ENCODE measurements around the gene KCTD17. TPM values are rescaled to one million over a fixed set of nuclear protein-coding genes. Genes with fewer than 3 reads are reported as not detected.

Gene KCTD17
- total RNA-seq, 2 donors from 2014 or later: 30.5 to 43.8 TPM

DNA sequence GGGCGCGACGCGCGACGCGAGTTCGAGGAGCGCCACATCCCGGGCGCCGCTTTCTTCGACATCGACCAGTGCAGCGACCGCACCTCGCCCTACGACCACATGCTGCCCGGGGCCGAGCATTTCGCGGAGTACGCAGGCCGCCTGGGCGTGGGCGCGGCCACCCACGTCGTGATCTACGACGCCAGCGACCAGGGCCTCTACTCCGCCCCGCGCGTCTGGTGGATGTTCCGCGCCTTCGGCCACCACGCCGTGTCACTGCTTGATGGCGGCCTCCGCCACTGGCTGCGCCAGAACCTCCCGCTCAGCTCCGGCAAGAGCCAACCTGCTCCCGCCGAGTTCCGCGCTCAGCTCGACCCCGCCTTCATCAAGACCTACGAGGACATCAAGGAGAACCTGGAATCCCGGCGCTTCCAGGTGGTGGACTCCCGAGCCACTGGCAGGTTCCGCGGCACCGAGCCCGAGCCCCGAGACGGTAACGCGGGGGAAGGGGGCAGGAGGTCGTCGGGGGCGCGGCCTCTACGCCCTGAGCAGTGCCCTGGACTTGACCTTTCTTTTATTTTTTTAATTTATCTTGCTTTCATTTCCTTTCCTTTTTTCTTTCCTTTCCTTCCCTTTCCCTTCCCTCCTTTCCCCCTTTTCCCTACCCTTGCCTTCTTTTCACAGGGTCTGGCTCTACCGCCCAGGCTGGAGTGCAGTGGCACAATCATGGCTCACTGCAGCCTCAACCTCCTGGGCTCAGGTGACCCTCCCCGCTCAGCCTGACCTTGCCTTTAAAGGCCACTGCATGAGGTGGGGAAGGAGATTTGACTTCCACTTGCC, 27.0 kb upstream of the KCTD17 start:
- DNase-seq (ENCODE audit: low spot score) (no peak), ATAC-seq (no peak)
- Mint-ChIP-seq H3K36me3 (no peaks in the 10 kb centered on the region), H3K4me1 (ENCODE audit: low read depth in 2 of 2) (peaks cover 10 to 14% of the 10 kb centered on the region in 2 donors), H3K27me3 (no peaks in the 10 kb centered on the region), H3K4me3 (no peak overlapping the region), H3K9me3 (no peaks in the 10 kb centered on the region), H3K27ac (no peak overlapping the region)

- Mint-ChIP-seq H3K4me3 (no peak overlapping the region), H3K9me3 (no peaks in the 10 kb centered on the region), H3K36me3 (no peaks in the 10 kb centered on the region), H3K27me3 (no peaks in the 10 kb centered on the region), H3K27ac (no peak overlapping the region), H3K4me1 (ENCODE audit: low read depth in 2 of 2) (peaks cover 8 to 14% of the 10 kb centered on the region in 2 donors)
- ATAC-seq (no peak), DNase-seq (ENCODE audit: low spot score) (no peak)
Observed at GRCh38 chr22:37025500-37026070, 26.0 kb upstream of the KCTD17 start.

- Mint-ChIP-seq H3K27me3 (no peaks in the 10 kb centered on the region), H3K4me1 (ENCODE audit: low read depth in 2 of 2) (peaks cover 7 to 14% of the 10 kb centered on the region in 2 donors), H3K4me3 (no peak overlapping the region), H3K27ac (no peak overlapping the region), H3K9me3 (no peaks in the 10 kb centered on the region), H3K36me3 (no peaks in the 10 kb centered on the region)
- DNase-seq (ENCODE audit: low spot score) (no peak), ATAC-seq (no peak)
Observed at GRCh38 chr22:37026325-37026724, 25.2 kb upstream of the KCTD17 start.

- Mint-ChIP-seq H3K9me3 (no peaks in the 10 kb centered on the region), H3K27ac (no peak overlapping the region), H3K36me3 (no peaks in the 10 kb centered on the region), H3K4me3 (no peak overlapping the region), H3K27me3 (no peaks in the 10 kb centered on the region), H3K4me1 (ENCODE audit: low read depth in 2 of 2) (peaks cover 4 to 5% of the 10 kb centered on the region in 2 donors)
- no peak for DNase-seq (ENCODE audit: low spot score)
- no peak for ATAC-seq
Observed at GRCh38 chr22:37027556-37027955, 24.0 kb upstream of the KCTD17 start.

GRCh38 chr22:37028692-37029674, 22.6 kb upstream of the KCTD17 start:
- no peak for ATAC-seq
- no peaks in the 10 kb centered on the region for H3K27me3 Mint-ChIP-seq
- peaks cover 4 to 5% of the 10 kb centered on the region in 2 donors for H3K4me1 Mint-ChIP-seq (ENCODE audit: low read depth in 2 of 2)
- no peaks in the 10 kb centered on the region for H3K9me3 Mint-ChIP-seq
- H3K36me3 Mint-ChIP-seq: no peaks in the 10 kb centered on the region
- no peak overlapping the region for H3K27ac Mint-ChIP-seq
- no peak overlapping the region for H3K4me3 Mint-ChIP-seq
- no peak for DNase-seq (ENCODE audit: low spot score)

DNA sequence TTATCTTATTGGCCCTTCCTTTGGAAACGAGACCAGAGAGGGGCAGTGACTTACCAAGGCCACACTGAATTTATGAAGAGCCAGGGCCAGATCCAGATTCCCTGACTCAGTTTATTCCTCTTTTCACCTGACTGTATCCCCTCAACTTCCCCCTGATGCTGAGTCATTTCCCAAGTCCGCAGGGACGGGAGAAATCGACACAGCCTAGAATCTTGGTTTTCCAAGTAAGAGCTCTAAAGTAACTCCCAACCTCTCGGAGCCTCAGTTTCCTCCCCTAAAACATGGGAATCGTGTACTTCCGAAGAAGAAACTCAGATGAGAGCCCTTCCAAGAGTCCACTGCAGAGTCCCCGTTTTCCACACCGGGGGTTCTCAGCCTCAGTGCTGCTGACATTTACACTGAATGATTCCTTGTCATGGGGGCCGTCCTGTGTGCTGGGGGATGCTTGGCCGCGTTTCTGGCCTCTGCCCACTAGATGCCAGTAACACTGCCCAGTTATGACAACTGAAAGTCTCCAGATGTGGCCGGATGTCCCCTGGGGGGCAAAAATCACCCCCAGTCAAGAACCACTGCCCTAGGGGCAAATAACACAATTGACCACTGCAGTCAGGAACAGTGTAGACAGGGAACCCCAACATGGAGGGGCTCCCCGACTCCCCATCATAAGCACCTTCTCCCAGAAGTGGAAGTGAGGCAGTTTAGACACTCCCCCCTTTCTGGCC, 20.8 kb upstream of the KCTD17 start:
- ATAC-seq: no peak
- no peaks in the 10 kb centered on the region for H3K27me3 Mint-ChIP-seq
- H3K4me1 Mint-ChIP-seq (ENCODE audit: low read depth in 2 of 2): no peaks in the 10 kb centered on the region
- H3K27ac Mint-ChIP-seq: no peak overlapping the region
- H3K36me3 Mint-ChIP-seq: no peaks in the 10 kb centered on the region
- H3K4me3 Mint-ChIP-seq: no peak overlapping the region
- no peak for DNase-seq (ENCODE audit: low spot score)
- no peaks in the 10 kb centered on the region for H3K9me3 Mint-ChIP-seq

DNA sequence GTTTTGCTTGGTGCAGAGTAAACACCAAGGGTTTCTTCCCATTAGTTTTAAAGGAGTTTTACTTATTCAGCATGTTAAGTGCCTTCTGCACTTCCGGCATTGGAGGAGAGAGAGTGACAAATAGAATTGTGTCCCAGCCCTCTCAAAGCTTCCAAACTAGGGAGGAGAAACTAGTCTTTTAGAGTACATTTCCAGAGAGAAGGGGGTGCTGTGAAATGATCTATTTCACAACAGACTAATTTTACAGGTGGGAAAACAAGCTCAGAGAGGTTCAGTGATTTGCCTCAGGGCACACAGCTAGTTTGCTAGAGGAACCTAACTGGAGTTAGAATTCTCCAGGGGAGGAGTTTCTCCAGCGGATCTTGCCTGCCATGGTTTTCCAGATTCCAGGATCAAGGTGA, 19.4 kb upstream of the KCTD17 start:
- no peaks in the 10 kb centered on the region for H3K9me3 Mint-ChIP-seq
- ATAC-seq (no peak), DNase-seq (ENCODE audit: low spot score) (no peak)
- no peaks in the 10 kb centered on the region for H3K4me1 Mint-ChIP-seq (ENCODE audit: low read depth in 2 of 2)
- H3K27me3 Mint-ChIP-seq: no peaks in the 10 kb centered on the region
- H3K36me3 Mint-ChIP-seq: no peaks in the 10 kb centered on the region
- H3K27ac Mint-ChIP-seq: no peak overlapping the region
- H3K4me3 Mint-ChIP-seq: no peak overlapping the region

DNA sequence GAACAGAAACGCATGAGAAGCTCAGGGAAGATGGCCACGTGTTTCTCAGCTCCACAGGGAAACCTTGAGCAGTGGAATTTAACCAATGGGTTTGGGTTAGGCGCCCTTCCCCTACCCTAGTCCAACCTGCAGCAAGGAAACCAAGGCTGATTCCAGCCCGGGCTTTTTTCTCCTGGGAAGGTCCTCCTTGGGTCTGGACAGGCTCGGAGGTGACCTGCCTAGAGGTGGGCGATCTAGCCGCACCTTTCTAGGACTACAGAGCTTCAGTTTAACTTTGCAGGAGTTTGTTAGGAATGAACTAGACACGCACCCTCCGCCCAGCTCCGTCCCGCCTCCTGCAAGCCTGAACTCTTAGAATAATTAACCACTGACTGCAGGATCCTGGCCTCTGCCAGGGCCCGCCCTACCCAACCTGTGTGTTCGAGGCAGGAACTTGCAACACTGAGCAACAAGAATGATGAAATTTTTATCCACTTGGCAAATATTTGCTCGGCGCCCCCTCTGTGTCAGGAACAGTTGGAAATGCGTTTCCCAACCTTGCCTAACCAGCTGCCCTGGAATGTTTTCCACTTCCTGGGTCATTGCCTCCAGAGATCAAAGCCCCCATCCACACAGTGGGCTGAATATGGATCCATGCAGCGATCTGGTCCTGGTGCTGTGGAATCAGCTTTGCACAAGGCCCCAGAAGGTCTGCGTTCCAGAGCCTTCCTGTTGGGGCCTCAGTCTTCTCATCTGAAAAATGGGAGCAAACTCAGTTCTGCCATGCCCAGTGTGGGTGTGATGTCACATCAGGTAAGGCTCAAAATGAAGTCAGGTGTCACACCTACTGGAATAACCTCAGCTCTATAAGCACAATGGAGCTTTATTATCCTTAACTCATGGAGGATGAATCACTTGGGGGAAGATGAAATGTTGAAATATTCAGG, 18.7 kb upstream of the KCTD17 start:
- no peak overlapping the region for H3K27ac Mint-ChIP-seq
- no peaks in the 10 kb centered on the region for H3K9me3 Mint-ChIP-seq
- ATAC-seq: no peak
- H3K27me3 Mint-ChIP-seq: peaks cover 4 to 6% of the 10 kb centered on the region in 2 donors
- H3K4me1 Mint-ChIP-seq (ENCODE audit: low read depth in 2 of 2): no peaks in the 10 kb centered on the region
- no peaks in the 10 kb centered on the region for H3K36me3 Mint-ChIP-seq
- no peak for DNase-seq (ENCODE audit: low spot score)
- no peak overlapping the region for H3K4me3 Mint-ChIP-seq

DNA sequence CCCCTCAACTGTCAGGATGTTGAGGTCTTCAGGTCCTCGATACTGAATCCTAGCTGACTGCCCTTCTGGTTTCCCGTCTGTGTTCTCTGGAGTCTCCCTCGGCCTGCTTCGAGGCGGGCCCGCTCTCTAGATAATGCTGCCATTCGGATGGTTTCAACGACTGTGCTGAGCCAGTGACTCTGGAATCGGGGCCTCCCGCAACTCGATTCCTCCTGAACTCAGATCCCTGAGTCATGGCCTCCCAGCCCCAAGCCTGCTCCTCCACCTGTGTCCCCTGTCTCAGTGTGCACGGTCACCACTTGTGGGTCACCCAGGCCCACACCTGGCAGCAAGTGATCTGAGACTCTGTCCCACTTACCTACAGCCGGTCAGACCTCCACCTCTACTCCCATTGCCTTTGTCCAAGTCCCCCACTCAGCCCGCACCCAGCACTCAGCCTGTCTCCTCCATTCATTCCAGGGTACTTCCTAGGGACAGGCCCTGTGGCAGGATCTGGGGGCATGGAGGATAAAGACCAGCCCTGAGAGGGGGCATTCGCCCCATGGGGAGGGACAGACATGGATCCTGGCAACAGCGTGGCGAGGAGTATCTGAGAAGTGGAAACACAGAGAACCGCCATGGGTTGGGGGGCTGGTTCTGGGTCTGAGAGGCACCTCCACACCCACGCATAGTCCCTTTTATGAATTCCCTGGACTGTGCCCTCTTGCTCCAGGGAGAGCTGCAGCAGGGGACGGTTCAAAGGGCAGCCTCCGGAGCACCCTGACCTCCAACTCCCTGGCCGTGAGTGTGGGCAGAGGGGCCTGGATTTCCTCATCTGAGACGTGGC, 17.7 kb upstream of the KCTD17 start:
- no peak for DNase-seq (ENCODE audit: low spot score)
- ATAC-seq: no peak
- H3K27me3 Mint-ChIP-seq: peaks cover 4 to 6% of the 10 kb centered on the region in 2 donors
- no peaks in the 10 kb centered on the region for H3K9me3 Mint-ChIP-seq
- H3K36me3 Mint-ChIP-seq: no peaks in the 10 kb centered on the region
- no peaks in the 10 kb centered on the region for H3K4me1 Mint-ChIP-seq (ENCODE audit: low read depth in 2 of 2)
- no peak overlapping the region for H3K4me3 Mint-ChIP-seq
- H3K27ac Mint-ChIP-seq: no peak overlapping the region

- no peak overlapping the region for H3K4me3 Mint-ChIP-seq
Observed at GRCh38 chr22:37036655-37037377, 14.7 kb upstream of the KCTD17 start.

DNA sequence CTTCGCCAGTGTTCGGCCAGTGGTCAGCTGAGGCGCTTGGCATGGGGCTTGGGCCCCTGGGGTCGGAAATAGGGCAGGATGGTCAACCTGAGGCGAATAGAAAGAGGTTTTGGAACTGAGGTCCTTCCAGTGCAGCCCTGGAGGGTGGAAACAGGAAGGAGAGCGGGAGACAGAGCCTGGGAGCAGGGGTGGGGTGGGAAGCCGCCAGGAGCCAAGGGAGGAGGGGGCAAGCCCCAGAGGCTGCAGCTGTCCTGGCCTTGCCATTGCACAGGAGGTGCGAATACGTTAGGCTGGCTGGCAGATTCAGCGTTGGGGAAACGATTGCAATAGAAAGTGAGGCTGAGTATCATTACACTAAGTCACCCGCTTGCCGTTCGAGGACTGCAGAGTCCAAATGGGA, 13.9 kb upstream of the KCTD17 start:
- peaks cover 6 to 7% of the 10 kb centered on the region in 2 donors for H3K27me3 Mint-ChIP-seq
- no peak for DNase-seq (ENCODE audit: low spot score)
- no peaks in the 10 kb centered on the region for H3K36me3 Mint-ChIP-seq
- ATAC-seq: no peak
- H3K9me3 Mint-ChIP-seq: no peaks in the 10 kb centered on the region
- no peak overlapping the region for H3K4me3 Mint-ChIP-seq
- no peak overlapping the region for H3K27ac Mint-ChIP-seq
- peaks cover 0 to 5% of the 10 kb centered on the region in 2 donors for H3K4me1 Mint-ChIP-seq (ENCODE audit: low read depth in 2 of 2)

More at GRCh38 chr22:37036655-37037377, 14.7 kb upstream of the KCTD17 start:
- Mint-ChIP-seq H3K27ac (no peak overlapping the region), H3K4me1 (ENCODE audit: low read depth in 2 of 2) (peaks cover 0 to 5% of the 10 kb centered on the region in 2 donors), H3K9me3 (no peaks in the 10 kb centered on the region), H3K36me3 (no peaks in the 10 kb centered on the region), H3K27me3 (peaks cover 6 to 7% of the 10 kb centered on the region in 2 donors)
- ATAC-seq (no peak), DNase-seq (ENCODE audit: low spot score) (no peak)
